GM06990 (cell line): ENCODE data around the gene BZW1.

Experiments used
- DNase-seq: peaks from one replicate; pipeline ENCODE4 v3.0.0-alpha.2; 2011; ENCODE audit not compliant: insufficient read length; ENCODE audit errors: extremely low read depth
- H3K27me3 ChIP-seq: replicated peaks from 2 replicates; pipeline ENCODE4 v1.6.0; 2011; ENCODE audit warnings: low read length; ENCODE audit not compliant: control insufficient read depth, insufficient read depth
- H3K36me3 ChIP-seq: 2 replicates; pipeline ENCODE4 v1.5.1; 2011; ENCODE audit warnings: low read length; ENCODE audit not compliant: control insufficient read depth, insufficient read depth
- H3K4me3 ChIP-seq: replicated peaks from 2 replicates; pipeline ENCODE4 v1.5.1; 2011; ENCODE audit warnings: low read depth, mild to moderate bottlenecking, control low read depth, low read length
- TF ChIP-seq, protein P1 (sequence below): IDR thresholded peaks from 2 replicates; pipeline ENCODE4 v1.5.1; 2011; ENCODE audit warnings: low read length, control low read depth, mild to moderate bottlenecking, inconsistent platforms; ENCODE audit not compliant: insufficient read depth, poor library complexity, severe bottlenecking

BZW1 gene

DNA sequence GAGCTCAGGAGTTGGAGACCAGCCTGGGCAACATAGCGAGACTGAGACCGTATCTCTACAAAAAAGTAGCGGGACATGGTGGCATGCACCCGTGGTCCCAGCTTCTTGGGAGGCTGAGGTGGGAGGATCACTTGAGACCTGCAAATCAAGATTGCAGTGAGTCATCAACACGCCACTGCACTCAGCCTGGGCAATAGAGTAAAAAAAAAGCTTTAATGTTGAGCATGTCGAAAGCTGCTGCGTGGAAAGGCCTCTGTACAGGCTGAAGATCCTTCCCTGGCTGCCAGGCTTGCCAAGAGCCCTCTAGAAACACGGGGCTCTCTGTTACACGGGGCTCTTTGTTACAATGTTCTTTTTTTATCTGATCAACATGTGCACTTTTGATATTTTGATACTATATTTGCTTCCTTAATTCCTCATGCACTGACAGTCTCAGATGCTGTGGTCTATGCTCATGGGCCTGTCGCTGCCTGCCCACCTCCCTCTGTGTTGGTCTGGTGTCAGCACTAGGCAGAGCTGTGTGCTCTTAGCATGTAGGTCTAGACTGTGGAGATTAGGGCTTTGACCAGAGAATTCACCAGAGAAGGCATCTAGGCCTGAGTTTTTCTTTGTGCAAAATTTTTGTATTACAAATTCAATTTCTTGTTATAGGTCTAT, 34.1 kb downstream of the BZW1 start:
- no peak overlapping the region for H3K4me3 ChIP-seq
- TF ChIP-seq, protein P1, sequence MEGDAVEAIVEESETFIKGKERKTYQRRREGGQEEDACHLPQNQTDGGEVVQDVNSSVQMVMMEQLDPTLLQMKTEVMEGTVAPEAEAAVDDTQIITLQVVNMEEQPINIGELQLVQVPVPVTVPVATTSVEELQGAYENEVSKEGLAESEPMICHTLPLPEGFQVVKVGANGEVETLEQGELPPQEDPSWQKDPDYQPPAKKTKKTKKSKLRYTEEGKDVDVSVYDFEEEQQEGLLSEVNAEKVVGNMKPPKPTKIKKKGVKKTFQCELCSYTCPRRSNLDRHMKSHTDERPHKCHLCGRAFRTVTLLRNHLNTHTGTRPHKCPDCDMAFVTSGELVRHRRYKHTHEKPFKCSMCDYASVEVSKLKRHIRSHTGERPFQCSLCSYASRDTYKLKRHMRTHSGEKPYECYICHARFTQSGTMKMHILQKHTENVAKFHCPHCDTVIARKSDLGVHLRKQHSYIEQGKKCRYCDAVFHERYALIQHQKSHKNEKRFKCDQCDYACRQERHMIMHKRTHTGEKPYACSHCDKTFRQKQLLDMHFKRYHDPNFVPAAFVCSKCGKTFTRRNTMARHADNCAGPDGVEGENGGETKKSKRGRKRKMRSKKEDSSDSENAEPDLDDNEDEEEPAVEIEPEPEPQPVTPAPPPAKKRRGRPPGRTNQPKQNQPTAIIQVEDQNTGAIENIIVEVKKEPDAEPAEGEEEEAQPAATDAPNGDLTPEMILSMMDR, result no peak
- no peak for DNase-seq
- H3K27me3 ChIP-seq, result no peaks in the 10 kb centered on the region
- H3K36me3 ChIP-seq, result no peaks in the 10 kb centered on the region

DNA sequence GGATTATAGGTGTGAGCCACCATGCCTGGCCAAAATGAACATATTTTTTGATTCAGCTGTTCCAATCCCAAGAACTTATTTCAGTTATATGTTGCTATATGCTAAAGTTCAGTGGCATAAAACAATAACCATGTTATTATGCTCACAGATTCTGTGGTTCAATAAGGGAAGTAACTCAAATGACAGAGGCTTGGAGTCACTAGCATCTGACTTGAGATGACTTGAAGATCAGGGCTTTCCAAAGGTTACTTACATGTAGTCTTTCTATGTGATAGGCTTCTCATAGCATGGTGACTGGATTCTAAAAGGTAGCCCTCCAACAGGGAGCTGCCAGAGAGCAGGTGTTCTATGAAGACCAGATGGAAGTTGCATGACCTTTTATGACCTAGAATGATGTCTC, 35.6 kb downstream of the BZW1 start:
- H3K4me3 ChIP-seq, result no peak overlapping the region
- TF ChIP-seq, protein P1, result no peak
- peaks cover 8% of the 10 kb centered on the region for H3K36me3 ChIP-seq
- no peak for DNase-seq
- H3K27me3 ChIP-seq, result no peaks in the 10 kb centered on the region

DNA sequence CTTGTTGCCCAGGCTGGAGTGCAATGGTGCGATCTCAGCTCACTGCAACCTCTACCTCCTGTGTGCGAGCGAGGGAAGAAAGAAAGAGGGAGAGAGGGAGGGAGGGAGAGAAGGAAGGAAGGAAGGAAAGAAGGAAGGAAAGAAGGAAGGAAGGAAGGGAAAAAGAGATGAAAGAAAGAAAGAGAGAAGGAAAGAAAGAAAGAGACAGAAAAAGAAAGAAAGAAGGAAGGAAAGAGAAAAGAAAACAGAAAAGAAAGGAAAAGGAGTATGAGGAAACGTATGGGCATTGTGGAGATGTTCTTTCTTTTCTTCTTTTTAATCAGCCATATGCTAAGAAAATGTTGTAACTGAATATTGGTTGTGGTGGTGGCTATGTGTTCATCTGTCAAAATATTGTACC, 36.2 kb downstream of the BZW1 start:
- peaks cover 10% of the 10 kb centered on the region for H3K36me3 ChIP-seq
- H3K4me3 ChIP-seq, result no peak overlapping the region
- H3K27me3 ChIP-seq, result no peaks in the 10 kb centered on the region
- DNase-seq, result no peak
- TF ChIP-seq, protein P1, result no peak

DNA sequence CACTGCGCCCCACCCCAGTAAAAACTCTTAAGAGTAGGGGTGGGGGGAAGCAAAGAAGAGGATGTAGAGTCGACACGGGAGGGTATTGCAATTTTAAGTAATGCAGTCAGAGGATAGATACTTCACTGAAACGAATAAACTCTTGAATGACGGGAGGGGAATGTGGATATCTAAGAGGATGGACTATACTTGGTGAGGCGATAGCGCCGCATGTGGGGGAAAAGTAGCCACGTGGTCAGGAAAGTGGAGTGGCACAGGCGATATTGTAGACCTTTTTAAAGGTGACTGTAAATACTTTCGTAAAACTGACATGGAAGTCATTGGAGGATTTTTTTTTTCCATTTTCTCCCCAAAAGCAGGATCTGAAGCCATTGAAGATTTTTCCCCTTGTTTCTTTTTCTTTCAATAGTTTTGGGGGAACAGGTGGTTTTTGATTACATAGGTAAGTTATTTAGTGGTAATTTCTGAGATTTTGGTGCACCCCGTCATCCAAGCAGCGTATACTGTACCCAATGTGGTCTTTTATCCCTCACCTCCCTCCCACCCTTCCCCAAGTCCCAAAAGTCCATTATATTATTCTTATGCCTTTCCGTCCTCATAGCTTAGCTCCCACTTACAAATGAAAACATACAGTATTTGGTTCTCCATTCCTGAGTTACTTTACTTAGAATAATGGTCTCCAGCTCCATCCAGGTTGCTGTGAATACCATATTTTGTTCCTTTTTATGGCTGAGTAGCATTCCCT, 39.0 kb downstream of the BZW1 start:
- TF ChIP-seq, protein P1, result no peak
- no peak for DNase-seq
- Histone ChIP-seq H3K4me3 (no peak overlapping the region), H3K36me3 (peaks cover 19% of the 10 kb centered on the region), H3K27me3 (no peaks in the 10 kb centered on the region)

DNA sequence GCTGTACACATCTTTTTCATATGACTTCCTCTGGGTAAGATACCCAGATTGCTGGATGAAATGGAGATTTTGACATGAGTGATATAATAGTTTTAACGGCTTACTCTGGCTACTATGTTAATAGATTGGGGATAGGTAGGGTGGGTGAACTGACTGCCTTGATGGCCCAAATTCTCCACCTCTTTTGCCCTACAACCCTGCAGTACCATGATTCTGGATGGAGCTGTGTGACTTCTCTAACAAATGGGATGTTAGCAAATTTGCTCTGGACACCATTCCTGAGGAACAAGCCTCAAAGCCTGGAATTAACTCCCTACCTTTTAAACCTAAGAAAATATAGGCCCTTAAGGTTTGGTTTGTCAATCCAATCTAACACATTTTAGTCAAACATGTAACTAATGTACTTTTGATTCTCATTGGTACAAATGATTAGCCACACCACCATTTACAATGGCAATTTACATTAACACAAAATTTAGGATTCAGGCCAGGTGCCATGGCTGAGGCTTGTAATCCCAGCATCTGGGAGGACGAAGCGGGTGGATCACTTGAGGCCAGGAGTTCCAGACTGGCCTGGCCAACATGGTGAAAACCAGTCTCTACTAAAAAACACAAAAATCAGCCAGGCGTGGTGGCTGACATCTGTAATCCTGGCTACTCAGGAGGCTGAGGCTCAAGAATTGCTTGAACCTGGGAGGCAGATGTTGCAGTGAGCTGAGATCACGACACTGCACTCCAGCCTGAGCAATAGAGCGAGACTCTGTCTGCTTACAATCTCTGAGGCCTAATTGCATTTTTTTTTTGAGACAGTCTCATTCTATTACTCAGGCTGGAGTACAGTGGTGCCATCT, 39.9 kb downstream of the BZW1 start:
- H3K4me3 ChIP-seq, result no peak overlapping the region
- no peak for DNase-seq
- no peaks in the 10 kb centered on the region for H3K27me3 ChIP-seq
- H3K36me3 ChIP-seq, result peaks cover 22% of the 10 kb centered on the region
- TF ChIP-seq, protein P1, result no peak
